Trophoblast cell (in vitro differentiated cells and primary cell): ENCODE data around the gene EXD1.
"Not testable (repeated sequence)": the region's sequence is repeated elsewhere in the genome, so short reads cannot be mapped to it uniquely, and the experiment has no call there.

Experiments
- DNase-seq, 2 donors: peaks; one replicate each; pipeline ENCODE4 v3.0.0-alpha.2; 2016
- H2AFZ ChIP-seq: 2 replicates; pipeline ENCODE4 v1.6.1; 2013; ENCODE audit warnings: low read length, moderate library complexity, mild to moderate bottlenecking; ENCODE audit not compliant: insufficient read depth, poor library complexity
- H2AK5ac ChIP-seq: 2 replicates; pipeline ENCODE4 v1.6.1; 2013; ENCODE audit warnings: mild to moderate bottlenecking, low read length
- H2BK120ac ChIP-seq: 2 replicates; pipeline ENCODE4 v1.6.1; 2013; ENCODE audit warnings: low read length, mild to moderate bottlenecking, moderate library complexity; ENCODE audit not compliant: insufficient read depth, poor library complexity
- H2BK12ac ChIP-seq: 2 replicates; pipeline ENCODE4 v1.6.1; 2013; ENCODE audit warnings: mild to moderate bottlenecking, low read length, moderate library complexity
- H2BK5ac ChIP-seq: 2 replicates; pipeline ENCODE4 v1.6.1; 2013; ENCODE audit warnings: low read length, low read depth, moderate library complexity, mild to moderate bottlenecking; ENCODE audit not compliant: poor library complexity
- H3K14ac ChIP-seq: 2 replicates; pipeline ENCODE4 v1.6.1; 2013; ENCODE audit warnings: mild to moderate bottlenecking, low read length
- H3K18ac ChIP-seq: 2 replicates; pipeline ENCODE4 v1.6.1; 2013; ENCODE audit warnings: mild to moderate bottlenecking, low read length
- H3K23ac ChIP-seq: 2 replicates; pipeline ENCODE4 v1.6.1; 2013; ENCODE audit warnings: low read length
- H3K27ac ChIP-seq: 2 replicates; pipeline ENCODE4 v1.5.1; 2013; ENCODE audit warnings: low read depth, mild to moderate bottlenecking, inconsistent platforms, low read length, moderate library complexity
- H3K27me3 ChIP-seq: 2 replicates; pipeline ENCODE4 v1.6.1; 2013; ENCODE audit warnings: inconsistent platforms, mild to moderate bottlenecking, low read length, moderate library complexity; ENCODE audit not compliant: insufficient read depth
- H3K36me3 ChIP-seq, 2 experiments: 1 replicate in 1 of 2; 2 replicates in 1 of 2; pipeline ENCODE4 v1.6.1; 2013; ENCODE audit warnings: low read length in 2 of 2, mild to moderate bottlenecking in 2 of 2, moderate library complexity in 1 of 2; ENCODE audit not compliant: insufficient read depth in 2 of 2, control insufficient read depth in 1 of 2
- H3K4ac ChIP-seq: 2 replicates; pipeline ENCODE4 v1.6.1; 2013; ENCODE audit warnings: low read depth, mild to moderate bottlenecking, low read length, moderate library complexity
- H3K4me1 ChIP-seq, 2 experiments: 1 replicate in 1 of 2; 2 replicates in 1 of 2; pipeline ENCODE4 v1.6.1; 2013; ENCODE audit warnings: low read length in 2 of 2, mild to moderate bottlenecking in 2 of 2, moderate library complexity in 1 of 2; ENCODE audit not compliant: insufficient read depth in 2 of 2, control insufficient read depth in 1 of 2
- H3K4me2 ChIP-seq: 2 replicates; pipeline ENCODE4 v1.6.1; 2013; ENCODE audit warnings: inconsistent platforms, mild to moderate bottlenecking, low read length, moderate library complexity
- H3K4me3 ChIP-seq: 2 replicates; pipeline ENCODE4 v1.5.1; 2013; ENCODE audit warnings: mild to moderate bottlenecking, low read depth, low read length, inconsistent platforms
- H3K79me1 ChIP-seq: one replicate; pipeline ENCODE4 v1.6.1; 2013; ENCODE audit warnings: low read length
- H3K79me2 ChIP-seq: 2 replicates; pipeline ENCODE4 v1.6.1; 2013; ENCODE audit warnings: low read length, mild to moderate bottlenecking; ENCODE audit not compliant: control insufficient read depth, insufficient read depth, poor library complexity
- H3K9ac ChIP-seq: 2 replicates; pipeline ENCODE4 v1.6.1; 2013; ENCODE audit warnings: mild to moderate bottlenecking, low read length
- H3K9me3 ChIP-seq: 2 replicates; pipeline ENCODE4 v1.6.1; 2013; ENCODE audit warnings: low read depth, mild to moderate bottlenecking, control low read depth, inconsistent platforms, low read length; ENCODE audit not compliant: insufficient read depth
- H4K12ac ChIP-seq: 2 replicates; pipeline ENCODE4 v1.6.1; 2013; ENCODE audit warnings: low read depth, mild to moderate bottlenecking, low read length, moderate library complexity
- H4K8ac ChIP-seq: 2 replicates; pipeline ENCODE4 v1.6.1; 2013; ENCODE audit warnings: low read depth, mild to moderate bottlenecking, low read length, moderate library complexity
- H4K91ac ChIP-seq: one replicate; pipeline ENCODE4 v1.6.1; 2013; ENCODE audit warnings: low read depth, mild to moderate bottlenecking, low read length, moderate library complexity
- WGBS: extraction: QIAGEN DNeasy Blood & Tissue Kit; methylation state at CpG from one replicate; pipeline ENCODE4 v1.1.7; 2013; ENCODE audit warnings: missing lambda C conversion rate; ENCODE audit not compliant: insufficient read length, insufficient coverage; ENCODE audit errors: extremely low coverage; 5-methylcytosine and 5-hydroxymethylcytosine counted together

Gene EXD1

GRCh38 chr15:41269887-41270286 is 39.3 kb upstream of the EXD1 start:
- H3K18ac ChIP-seq: no peak overlapping the region
- no peak overlapping the region for H4K91ac ChIP-seq
- WGBS: no CpG with 5 or more reads among the region's 2 CpGs
- no peak overlapping the region for H4K12ac ChIP-seq
- H2BK120ac ChIP-seq: no peak overlapping the region
- H3K4me3 ChIP-seq: no peak overlapping the region
- H3K4me2 ChIP-seq: no peak overlapping the region
- H3K79me2 ChIP-seq: no peaks in the 10 kb centered on the region
- H3K14ac ChIP-seq: no peak overlapping the region
- no peak overlapping the region for H2AFZ ChIP-seq
- H3K27me3 ChIP-seq: no peaks in the 10 kb centered on the region
- H3K9me3 ChIP-seq: no peaks in the 10 kb centered on the region
- no peak overlapping the region for H2AK5ac ChIP-seq
- H3K36me3 ChIP-seq: peaks cover 16 to 18% of the 10 kb centered on the region in 2 experiments
- no peak for DNase-seq
- H3K4me1 ChIP-seq: no peaks in the 10 kb centered on the region
- no peak overlapping the region for H3K4ac ChIP-seq
- H3K27ac ChIP-seq: no peak overlapping the region
- no peak overlapping the region for H2BK5ac ChIP-seq
- H3K79me1 ChIP-seq: no peaks in the 10 kb centered on the region
- H3K9ac ChIP-seq: no peak overlapping the region
- no peak overlapping the region for H4K8ac ChIP-seq
- H3K23ac ChIP-seq: no peak overlapping the region
- no peak overlapping the region for H2BK12ac ChIP-seq

DNA sequence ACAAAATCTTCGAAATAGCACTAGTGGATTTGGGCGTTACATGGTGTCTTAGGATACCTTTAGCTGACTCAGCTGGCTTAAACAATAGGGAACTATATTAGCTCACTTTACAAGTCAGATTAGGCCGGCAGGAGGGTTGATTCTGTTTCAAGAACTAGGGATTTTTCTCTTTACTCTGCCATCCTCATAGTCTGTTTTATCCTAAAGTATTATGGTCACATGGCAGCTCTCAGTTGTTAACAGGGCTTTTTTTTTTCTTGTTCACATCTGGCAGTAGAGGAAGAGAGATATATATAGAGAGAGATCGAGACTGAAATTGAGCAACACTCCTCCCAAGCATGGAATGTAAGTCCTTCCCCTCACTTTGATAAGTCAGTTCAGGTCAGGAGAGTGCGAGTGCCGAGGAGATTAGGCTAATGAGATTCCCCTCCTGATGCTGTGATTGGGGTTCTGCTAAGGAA is 33.4 kb upstream of the EXD1 start:
- DNase-seq: no peak

GRCh38 chr15:41262571-41262970 is 32.0 kb upstream of the EXD1 start:
- no peak overlapping the region for H4K8ac ChIP-seq

More for the DNA sequence above, 33.4 kb upstream of the EXD1 start:
- H3K36me3 ChIP-seq: peaks cover 11 to 12% of the 10 kb centered on the region in 2 experiments
- H2BK5ac ChIP-seq: no peak overlapping the region
- H3K27ac ChIP-seq: no peak overlapping the region
- H3K4me3 ChIP-seq: no peak overlapping the region
- no peak overlapping the region for H3K4me2 ChIP-seq
- H3K23ac ChIP-seq: no peak overlapping the region
- no peak overlapping the region for H4K12ac ChIP-seq
- no peak overlapping the region for H3K4ac ChIP-seq
- H4K91ac ChIP-seq: no peak overlapping the region
- no peaks in the 10 kb centered on the region for H3K79me2 ChIP-seq
- no peaks in the 10 kb centered on the region for H3K9me3 ChIP-seq
- no CpG with 5 or more reads among the region's 6 CpGs for WGBS
- H3K9ac ChIP-seq: no peak overlapping the region
- no peaks in the 10 kb centered on the region for H3K79me1 ChIP-seq
- no peak overlapping the region for H3K18ac ChIP-seq
- no peak overlapping the region for H2AFZ ChIP-seq
- H2BK12ac ChIP-seq: no peak overlapping the region
- H3K27me3 ChIP-seq: no peaks in the 10 kb centered on the region
- H2BK120ac ChIP-seq: no peak overlapping the region
- no peak overlapping the region for H4K8ac ChIP-seq
- H3K4me1 ChIP-seq: peaks cover 0 to 2% of the 10 kb centered on the region in 2 experiments
- H3K14ac ChIP-seq: no peak overlapping the region
- no peak overlapping the region for H2AK5ac ChIP-seq

DNA sequence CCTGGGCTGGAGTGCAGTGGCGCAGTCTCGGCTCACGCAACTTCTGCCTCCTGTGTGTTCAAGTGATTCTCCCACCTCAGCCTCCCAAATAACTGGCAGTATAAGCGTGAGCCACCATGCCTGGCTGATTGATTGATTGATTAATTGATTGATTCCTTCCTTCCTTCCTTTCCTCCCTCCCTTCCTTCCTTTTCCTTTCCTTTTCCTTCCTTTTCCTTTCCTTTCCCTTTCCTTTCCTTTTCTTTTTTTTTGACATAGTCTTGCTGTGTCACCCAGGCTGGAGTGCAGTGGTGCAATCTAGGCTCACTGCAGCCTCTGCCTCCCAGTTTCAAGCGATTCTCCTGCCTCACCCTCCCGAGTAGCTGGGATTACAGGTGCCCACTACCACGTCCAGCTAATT is 30.4 kb upstream of the EXD1 start:
- not testable (repeated sequence) for H3K4me1 ChIP-seq, H4K12ac ChIP-seq, H2BK120ac ChIP-seq, H3K79me1 ChIP-seq, H4K91ac ChIP-seq, H2BK12ac ChIP-seq, H4K8ac ChIP-seq, H3K4me3 ChIP-seq, H3K9ac ChIP-seq, H3K4ac ChIP-seq, H2AFZ ChIP-seq, H3K27me3 ChIP-seq, H3K23ac ChIP-seq, H3K27ac ChIP-seq, H2BK5ac ChIP-seq, DNase-seq, H3K79me2 ChIP-seq, H3K4me2 ChIP-seq, H3K18ac ChIP-seq, H3K14ac ChIP-seq, H3K9me3 ChIP-seq, H2AK5ac ChIP-seq
- no CpG with 5 or more reads among the region's 7 CpGs for WGBS
- peaks cover 7 to 14% of the 10 kb centered on the region in 2 experiments for H3K36me3 ChIP-seq

More at GRCh38 chr15:41262571-41262970, 32.0 kb upstream of the EXD1 start:
- Histone ChIP-seq H3K79me2 (no peaks in the 10 kb centered on the region), H2BK5ac (no peak overlapping the region), H3K27me3 (no peaks in the 10 kb centered on the region), H3K36me3 (peaks cover 7 to 14% of the 10 kb centered on the region in 2 experiments), H3K18ac (no peak overlapping the region), H4K12ac (no peak overlapping the region), H3K79me1 (no peaks in the 10 kb centered on the region), H2AFZ (no peak overlapping the region), H3K23ac (no peak overlapping the region), H3K9me3 (no peaks in the 10 kb centered on the region), H2AK5ac (no peak overlapping the region), H3K4me1 (peaks cover 0 to 2% of the 10 kb centered on the region in 2 experiments), H3K4me3 (no peak overlapping the region), H4K91ac (no peak overlapping the region), H3K9ac (no peak overlapping the region), H3K27ac (no peak overlapping the region), H2BK12ac (no peak overlapping the region), H3K14ac (no peak overlapping the region), H3K4ac (no peak overlapping the region), H3K4me2 (no peak overlapping the region), H2BK120ac (no peak overlapping the region)
- no CpG with 5 or more reads among the region's 8 CpGs for WGBS
- no peak for DNase-seq
